Upper lobe of left lung (tissue), 4 donors: ENCODE results near the gene FBN2.

Source experiments
- CTCF ChIP-seq, 6 experiments: fragments of 450-650 bp in 4 of 6; fragments of 200-600 bp in 2 of 6; sonication (generic) in 2 of 6; IDR thresholded peaks; one replicate each; pipeline ENCODE4 v1.5.1; 2016 to 2019; ENCODE audit warnings: antibody characterized with exemption in 6 of 6
- EP300 ChIP-seq, 4 donors: sonication (generic); formaldehyde crosslinking; IDR thresholded peaks; one replicate each; pipeline ENCODE4 v1.5.1; 2017; ENCODE audit warnings: antibody characterized with exemption in 4 of 4, control low read depth in 2 of 4
- POLR2A ChIP-seq, 4 donors: fragments of 450-650 bp; IDR thresholded peaks; one replicate each; pipeline ENCODE4 v1.5.1; 2016 to 2017; ENCODE audit warnings: antibody characterized with exemption in 4 of 4, mild to moderate bottlenecking in 2 of 4
- POLR2AphosphoS5 ChIP-seq, 2 donors: sonication (generic); formaldehyde crosslinking; IDR thresholded peaks; one replicate each; pipeline ENCODE4 v1.5.1; 2017; ENCODE audit warnings: antibody characterized with exemption in 2 of 2

GRCh38 chr5:128271071-128271470 is 267.0 kb downstream of the FBN2 start:
- no peak for TF ChIP-seq EP300 (IDR thresholded peaks at IDR 0.05)
- TF ChIP-seq POLR2AphosphoS5 (IDR thresholded peaks at IDR 0.05): no peak
- TF ChIP-seq POLR2A (IDR thresholded peaks at IDR 0.05): no peak
- no peak for TF ChIP-seq CTCF (IDR thresholded peaks at IDR 0.05)
